Activated CD8-positive, alpha-beta memory T cell treated with anti-CD3 and anti-CD28 coated beads for 1 hour (primary cell): Measurements from ENCODE around the gene HOXA3.

ENCODE experiments used
- DNase-seq, 2 donors: peaks; one replicate each; pipeline ENCODE4 v3.0.0-alpha.2; 2020; ENCODE audit warnings: low read depth in 1 of 2; ENCODE audit errors: extremely low read depth in 1 of 2

HOXA3 gene

GRCh38 chr7:27168265-27168947, 16.0 kb upstream of the HOXA3 start:
- DNase-seq = no peak

- no peak for DNase-seq
Measured at GRCh38 chr7:27167916-27168264, 15.5 kb upstream of the HOXA3 start.

DNA sequence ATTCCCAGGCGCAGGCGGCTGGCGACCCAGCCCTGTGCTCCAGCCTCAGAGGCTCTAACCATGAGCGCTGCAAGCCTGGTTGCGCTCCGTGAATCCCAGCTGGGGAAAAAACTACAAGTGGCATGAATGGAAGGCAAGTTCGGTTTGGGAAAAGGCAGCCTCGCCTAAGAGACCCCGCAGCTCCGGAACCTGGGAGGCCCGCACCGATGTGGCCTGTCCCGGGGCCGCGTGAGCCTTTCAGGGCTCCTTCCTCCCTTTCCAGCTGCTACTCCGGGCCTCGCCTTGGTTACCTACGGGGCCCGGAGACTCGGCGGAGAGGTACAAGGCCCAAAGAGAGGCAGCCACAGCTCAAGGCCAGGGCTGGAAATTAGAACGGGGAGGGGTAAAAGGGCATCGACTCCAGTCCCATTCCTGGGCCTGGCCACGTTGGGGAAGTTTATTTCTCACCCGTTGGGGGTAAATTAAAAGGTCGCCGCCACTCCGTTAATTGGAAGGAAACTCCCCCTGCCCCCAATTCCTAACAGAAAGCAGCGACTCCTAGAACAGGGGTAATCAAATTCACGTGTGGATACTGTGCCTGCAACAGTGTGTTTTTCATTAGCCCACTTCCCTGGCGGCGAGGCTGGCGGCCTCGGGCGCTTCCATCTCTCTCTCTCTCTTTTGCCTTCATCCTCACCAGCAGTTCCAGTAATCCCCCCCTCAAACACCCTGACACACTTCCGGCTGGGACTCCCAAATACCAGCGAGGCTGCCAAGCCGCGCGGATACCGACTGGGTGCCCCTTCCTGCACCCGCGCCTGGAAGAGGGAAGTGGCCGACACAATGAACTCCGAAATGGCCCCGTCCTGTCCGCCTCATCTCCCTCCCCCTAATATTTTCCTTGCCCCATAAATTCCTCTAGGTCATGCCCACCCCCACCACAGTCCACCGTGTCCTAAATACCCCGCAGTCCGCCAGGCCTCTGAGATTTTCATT, 14.4 kb upstream of the HOXA3 start:
- no peak for DNase-seq

- DNase-seq = no peak
Measured at GRCh38 chr7:27165996-27166530, 13.7 kb upstream of the HOXA3 start.

DNA sequence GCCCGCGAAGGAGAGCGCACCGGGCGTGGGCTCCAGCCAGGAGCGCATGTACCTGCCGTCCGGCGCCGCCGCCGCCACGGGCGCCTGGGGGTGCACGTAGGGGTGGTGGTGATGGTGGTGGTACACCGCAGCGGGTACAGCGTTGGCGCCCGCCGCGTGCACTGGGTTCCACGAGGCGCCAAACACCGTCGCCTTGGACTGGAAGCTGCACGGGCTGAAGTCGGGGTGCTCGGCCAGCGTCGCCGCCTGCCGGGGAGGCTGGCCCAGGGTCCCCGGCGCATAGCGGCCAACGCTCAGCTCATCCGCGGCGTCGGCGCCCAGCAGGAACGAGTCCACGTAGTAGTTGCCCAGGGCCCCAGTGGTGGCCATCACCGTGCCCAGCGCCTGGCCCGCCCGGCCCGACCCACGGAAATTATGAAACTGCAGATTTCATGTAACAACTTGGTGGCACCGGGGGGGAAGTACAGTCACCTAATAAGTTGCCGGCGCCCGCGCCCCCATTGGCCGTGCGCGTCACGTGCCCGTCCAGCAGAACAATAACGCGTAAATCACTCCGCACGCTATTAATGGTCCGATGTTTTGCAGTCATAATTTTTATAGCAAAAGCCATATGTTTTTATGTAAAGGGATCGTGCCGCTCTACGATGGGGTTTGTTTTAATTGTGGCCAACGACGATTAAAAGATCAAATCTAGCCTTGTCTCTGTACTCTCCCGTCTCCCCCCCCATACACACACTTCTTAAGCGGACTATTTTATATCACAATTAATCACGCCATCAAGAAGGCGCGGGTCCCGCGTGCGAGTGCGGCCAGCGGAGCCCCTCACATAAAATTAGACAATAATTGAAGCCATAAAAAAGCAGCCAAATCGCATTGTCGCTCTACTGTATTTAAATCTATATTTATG, 13.0 kb upstream of the HOXA3 start, which contains the start of gene HOXA9:
TSS of gene HOXA9 (minus strand) at position 449 of the 907 bp plus-strand sequence. CDS start at position 369, 80 bp downstream.
- no peak for DNase-seq

GRCh38 chr7:27164367-27165088, 12.1 kb upstream of the HOXA3 start:
- no peak for DNase-seq

DNA sequence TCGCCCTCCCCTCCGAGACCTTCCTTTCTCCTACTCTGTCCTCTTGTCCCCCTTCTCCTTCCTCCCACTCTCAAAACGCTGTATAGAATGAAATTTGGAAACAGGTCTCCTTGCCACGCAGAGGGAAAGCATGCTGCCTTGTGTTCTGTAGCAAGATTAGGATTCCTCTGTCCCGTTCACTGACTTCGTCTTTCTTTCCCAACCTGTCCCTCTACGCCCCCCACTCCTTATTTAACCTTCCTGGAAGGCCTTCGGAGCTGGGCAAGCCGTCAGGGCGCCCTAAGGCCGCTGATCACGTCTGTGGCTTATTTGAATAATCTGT, 11.6 kb upstream of the HOXA3 start:
- DNase-seq = no peak

GRCh38 chr7:27163288-27164044, 11.1 kb upstream of the HOXA3 start:
- no peak for DNase-seq

DNA sequence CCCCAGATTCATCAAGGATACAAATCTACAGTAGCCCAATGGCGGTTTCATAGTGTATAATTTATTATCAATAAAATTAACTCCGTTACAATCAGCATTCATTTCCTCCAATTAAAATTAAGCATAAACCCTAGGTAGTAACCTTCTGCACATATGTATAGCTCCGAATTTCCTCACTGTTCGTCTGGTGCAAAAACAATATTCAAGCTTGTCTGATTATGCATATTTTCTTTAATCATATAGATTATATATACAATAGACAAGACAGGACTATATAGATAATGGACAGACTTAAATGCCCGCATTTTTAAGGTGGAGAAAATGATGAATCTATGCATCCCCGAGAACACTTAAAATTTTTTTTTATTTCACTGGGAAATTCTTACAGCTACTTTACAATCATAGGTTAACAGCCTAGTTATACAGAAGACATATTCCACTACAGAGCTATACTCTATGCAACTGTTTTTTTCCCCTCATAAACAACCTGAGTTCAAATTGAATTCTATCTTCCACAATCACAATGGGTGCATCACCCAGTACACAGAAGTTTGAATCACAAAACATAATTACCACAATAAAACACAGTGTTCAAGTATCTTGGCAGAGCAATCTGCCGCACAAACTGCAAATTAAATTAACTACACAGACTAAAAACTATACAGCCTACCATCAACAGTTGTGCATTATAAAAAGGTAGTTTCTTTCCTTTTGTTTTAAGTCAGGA, 10.3 kb upstream of the HOXA3 start:
- DNase-seq = no peak

GRCh38 chr7:27161721-27162560, 9.6 kb upstream of the HOXA3 start:
- no peak for DNase-seq

DNA sequence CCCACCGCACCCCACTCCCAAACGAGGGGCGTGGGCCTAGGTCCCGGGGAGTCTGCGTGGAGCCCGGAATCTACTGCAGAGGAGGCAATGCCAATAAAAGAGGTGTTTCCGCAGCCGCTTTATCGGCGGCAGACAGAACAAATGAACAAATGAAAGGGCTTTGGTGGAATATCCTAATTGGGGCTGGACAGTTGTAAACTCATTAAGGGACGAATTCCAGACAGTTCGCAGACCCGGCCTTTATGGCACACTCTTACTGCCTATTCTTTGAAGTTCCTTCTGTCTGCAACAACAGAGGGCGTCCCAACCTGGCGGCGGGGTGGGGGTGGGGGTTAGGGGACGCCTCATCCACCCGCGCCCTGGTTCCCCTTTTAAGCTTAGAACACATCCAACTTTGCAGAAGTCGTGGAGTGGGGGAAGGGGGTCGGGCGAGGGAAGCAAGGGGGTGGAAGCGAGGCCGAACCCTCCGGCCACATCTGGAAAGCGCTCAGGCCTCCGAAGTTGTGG, 8.9 kb upstream of the HOXA3 start:
- no peak for DNase-seq

DNA sequence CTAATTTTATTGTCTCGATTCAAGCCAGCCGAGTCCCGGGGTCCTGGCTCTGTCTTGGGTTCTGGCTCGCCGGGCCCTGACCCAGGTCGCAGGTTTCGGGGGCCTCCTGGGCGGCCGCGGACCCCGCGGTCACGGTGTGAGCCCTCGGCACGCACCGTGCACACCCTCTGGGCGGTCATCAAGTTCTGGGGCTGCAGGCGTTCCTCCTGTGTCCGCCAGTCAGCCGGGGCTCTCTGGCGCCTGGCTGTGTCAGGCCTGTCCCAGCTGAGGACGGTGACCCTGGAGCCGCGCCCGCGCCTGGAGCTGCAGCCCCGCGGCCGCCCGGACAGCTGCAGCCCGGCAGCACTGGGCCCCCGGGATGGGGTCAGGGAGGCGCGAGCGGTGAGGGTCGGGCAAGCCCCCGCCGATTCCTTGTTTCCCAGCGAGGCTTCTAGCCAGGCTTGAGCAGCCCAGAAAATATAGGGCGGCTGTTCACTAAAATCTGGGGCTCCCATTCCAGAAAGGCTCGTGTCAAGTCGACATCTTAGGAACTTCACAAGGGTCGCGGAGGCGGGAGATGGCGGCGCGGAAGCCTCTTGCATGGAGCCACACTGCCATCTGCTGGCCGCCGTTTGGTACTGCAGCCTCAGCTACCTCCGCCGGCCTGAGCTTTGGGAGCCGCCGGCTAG, 8.3 kb upstream of the HOXA3 start:
- DNase-seq = peak; percentile 68 to 81

DNA sequence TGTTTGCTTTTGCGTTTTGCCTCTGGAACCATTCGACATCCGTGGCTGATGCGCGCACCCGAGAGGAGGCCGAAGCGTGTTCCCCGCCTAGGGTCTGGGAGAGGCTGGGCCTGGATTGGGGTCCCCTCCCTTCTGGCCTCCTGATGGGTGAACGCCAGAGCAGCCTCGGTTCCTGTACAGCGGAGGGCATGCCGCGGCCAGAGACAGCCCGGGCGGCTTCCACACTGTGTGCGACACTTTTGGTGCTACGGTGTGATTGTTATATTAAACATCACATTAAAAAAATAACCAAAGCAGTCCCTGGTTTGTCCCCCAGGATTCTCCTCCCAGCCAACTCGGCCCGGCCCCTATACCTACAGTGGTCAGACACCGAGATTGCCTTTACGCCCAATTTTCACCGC, 7.8 kb upstream of the HOXA3 start:
- no peak for DNase-seq

DNA sequence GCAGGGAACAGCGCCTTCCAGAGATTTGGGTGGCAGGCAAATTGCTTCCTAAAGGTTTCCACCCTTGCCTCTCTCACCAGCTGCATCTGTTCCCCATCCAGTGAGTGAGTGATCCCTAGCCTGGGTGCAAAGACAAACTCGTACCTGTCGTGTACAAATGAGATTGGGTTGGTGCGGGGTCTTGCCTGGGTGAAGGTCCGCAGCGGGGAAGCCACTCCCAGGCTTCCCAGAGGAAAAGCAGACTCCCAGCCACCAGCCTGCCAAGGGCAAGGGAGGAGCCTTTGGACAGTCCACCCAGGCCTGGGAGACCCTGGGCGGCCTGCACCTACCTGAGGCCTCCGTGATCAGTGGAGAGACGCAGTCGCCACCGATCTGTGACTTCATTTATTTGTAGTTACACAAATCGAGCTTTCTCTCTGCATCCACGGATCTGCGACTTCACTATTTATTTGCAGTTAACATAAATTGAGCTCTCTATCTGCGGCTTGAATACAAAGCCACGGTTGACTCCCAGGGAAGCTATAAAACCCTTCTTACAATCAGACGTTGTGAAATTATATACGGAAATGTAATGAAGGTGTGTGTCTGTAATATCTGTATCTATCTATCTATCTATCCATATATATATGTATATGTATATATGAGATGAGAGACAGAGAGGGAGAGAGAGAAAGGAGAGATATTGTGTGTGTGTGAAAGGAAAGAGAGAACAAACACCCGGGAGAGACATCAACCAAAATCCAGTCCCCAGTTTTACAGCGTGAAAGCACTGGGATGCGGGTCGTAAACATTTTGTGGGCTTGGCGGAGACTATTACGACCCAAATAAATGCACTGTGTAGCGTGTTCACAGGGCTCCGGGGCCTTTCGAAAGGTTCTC, 7.1 kb upstream of the HOXA3 start:
- DNase-seq = no peak

DNA sequence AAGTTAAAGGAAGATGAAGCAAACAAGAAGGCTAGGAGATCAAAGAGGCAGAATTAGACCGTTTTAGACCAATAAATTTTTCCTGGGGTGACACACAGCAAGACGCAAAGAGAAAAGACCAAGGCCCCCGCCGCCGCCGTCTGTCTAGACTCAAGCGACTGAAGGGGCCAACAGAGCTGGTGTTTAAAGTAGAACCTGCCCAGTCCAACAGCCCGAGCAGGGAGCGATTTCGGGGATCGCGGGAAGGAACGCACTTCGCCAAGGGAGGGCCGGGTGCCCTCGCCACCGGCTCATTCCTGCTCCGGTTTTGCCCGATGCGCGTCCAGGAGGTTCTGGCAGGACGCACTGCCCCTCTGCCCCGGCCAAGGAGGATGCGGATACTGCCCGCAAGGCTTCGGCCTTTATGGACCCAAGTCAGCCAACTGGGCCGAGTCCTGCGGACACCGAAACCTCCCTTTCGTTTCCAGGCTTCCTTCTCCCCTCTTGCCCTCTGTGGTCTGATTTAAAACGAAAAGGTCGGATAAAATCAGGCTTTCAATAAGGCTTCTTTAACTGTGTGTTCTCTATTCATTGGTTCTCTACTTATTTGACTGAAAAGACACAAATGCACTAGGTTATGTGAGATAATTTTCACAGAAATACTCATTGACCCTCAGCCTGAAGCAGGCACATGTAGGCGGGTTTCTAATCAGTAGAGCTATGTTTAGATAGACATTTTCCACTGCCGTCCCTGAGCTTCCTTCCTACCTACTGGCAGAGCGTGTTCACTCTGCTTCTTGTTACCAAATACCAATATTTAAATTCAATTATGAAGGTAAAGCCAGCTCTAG, 6.3 kb upstream of the HOXA3 start:
- no peak for DNase-seq
